HEK293 (cell line): Measurements from ENCODE around the gene ASB10.

Experiments used
- CTCF ChIA-PET: fragments of 350-600 bp; formaldehyde crosslinking; extraction: SDS; loops from one replicate; lab custom pipeline; 2021; ENCODE audit warnings: antibody characterized with exemption; lab: Yijun Ruan, JAX
- POLR2A ChIA-PET: fragments of 300-600 bp; formaldehyde crosslinking; extraction: SDS; loops from one replicate; lab custom pipeline; 2020; ENCODE audit warnings: antibody characterized with exemption, inconsistent platforms; lab: Yijun Ruan, JAX
- H3K27ac ChIP-seq: fragments of 200-500 bp; sonication (Bioruptor generic); 2 replicates; pipeline ENCODE4 v1.5.1; 2014; ENCODE audit warnings: low read depth, low read length, control low read depth, inconsistent platforms; ENCODE audit errors: extremely low read depth
- H3K36me3 ChIP-seq, 2 experiments: fragments of 200-500 bp in 1 of 2; sonication (Bioruptor generic) in 1 of 2; 1 replicate in 1 of 2; 2 replicates in 1 of 2; pipeline ENCODE4 v1.5.1; 2014 to 2017; ENCODE audit warnings: inconsistent platforms in 2 of 2, low read length in 2 of 2; ENCODE audit not compliant: control insufficient read depth in 2 of 2, insufficient read depth in 1 of 2
- H3K4me1 ChIP-seq: fragments of 200-500 bp; sonication (Bioruptor generic); 2 replicates; pipeline ENCODE4 v1.5.1; 2014; ENCODE audit warnings: mild to moderate bottlenecking, low read length, inconsistent platforms; ENCODE audit not compliant: control insufficient read depth, insufficient read depth
- H3K4me3 ChIP-seq: 2 replicates; pipeline ENCODE4 v1.5.1; 2011; ENCODE audit warnings: low read depth, mild to moderate bottlenecking, control low read depth, low read length, moderate library complexity
- H3K9me3 ChIP-seq: fragments of 200-500 bp; sonication (Bioruptor generic); 2 replicates; pipeline ENCODE4 v1.5.1; 2014; ENCODE audit warnings: low read depth, low read length, inconsistent platforms; ENCODE audit not compliant: control insufficient read depth, insufficient read depth
- BCL11B ChIP-seq: fragments of 450-650 bp; formaldehyde crosslinking; IDR thresholded peaks from 2 replicates; pipeline ENCODE4 v1.5.1; 2016; ENCODE audit warnings: low read depth, missing biosample characterization, missing genetic modification characterization
- CTCF ChIP-seq: fragments of 450-650 bp; formaldehyde crosslinking; IDR thresholded peaks from 2 replicates; pipeline ENCODE4 v1.5.1; 2016; ENCODE audit warnings: missing biosample characterization, missing genetic modification characterization
- SCRT1 ChIP-seq: fragments of 450-650 bp; formaldehyde crosslinking; IDR thresholded peaks from 2 replicates; pipeline ENCODE4 v1.5.1; 2016; ENCODE audit warnings: missing biosample characterization, missing genetic modification characterization, borderline replicate concordance
- SP7 ChIP-seq: fragments of 450-650 bp; formaldehyde crosslinking; IDR thresholded peaks from 2 replicates; pipeline ENCODE4 v1.5.1; 2016; ENCODE audit warnings: missing biosample characterization, missing genetic modification characterization
- ZEB2 ChIP-seq: fragments of 450-650 bp; formaldehyde crosslinking; IDR thresholded peaks from 2 replicates; pipeline ENCODE4 v1.5.1; 2016; ENCODE audit warnings: missing biosample characterization, missing genetic modification characterization
- ZNF146 ChIP-seq: fragments of 450-650 bp; formaldehyde crosslinking; IDR thresholded peaks from 2 replicates; pipeline ENCODE4 v1.5.1; 2016; ENCODE audit warnings: missing biosample characterization, missing genetic modification characterization
- ZNF26 ChIP-seq: fragments of 450-650 bp; formaldehyde crosslinking; IDR thresholded peaks from 2 replicates; pipeline ENCODE4 v1.5.1; 2016; ENCODE audit warnings: missing biosample characterization, missing genetic modification characterization
- ZNF274 ChIP-seq, 2 experiments: fragments of 200-500 bp in 1 of 2; fragments of 450-650 bp in 1 of 2; sonication (Bioruptor generic) in 1 of 2; formaldehyde crosslinking in 1 of 2; IDR thresholded peaks; 2 replicates each; pipeline versions ENCODE4 v1.5.1 to v1.6.1; 2014 to 2016; ENCODE audit warnings: borderline replicate concordance in 1 of 2, inconsistent platforms in 1 of 2, low read length in 1 of 2, missing biosample characterization in 1 of 2, missing genetic modification characterization in 1 of 2
- ZNF280D ChIP-seq: fragments of 450-650 bp; formaldehyde crosslinking; IDR thresholded peaks from 2 replicates; pipeline ENCODE4 v1.5.1; 2016; ENCODE audit warnings: missing biosample characterization, missing genetic modification characterization
- ZNF510 ChIP-seq: fragments of 450-650 bp; formaldehyde crosslinking; IDR thresholded peaks from 2 replicates; pipeline ENCODE4 v1.5.1; 2018; ENCODE audit warnings: mild to moderate bottlenecking, missing genetic modification characterization, missing biosample characterization; ENCODE audit not compliant: insufficient replicate concordance
- ZNF549 ChIP-seq: fragments of 450-650 bp; IDR thresholded peaks from 2 replicates; pipeline ENCODE4 v1.5.1; 2018; ENCODE audit warnings: missing biosample characterization, missing genetic modification characterization, mild to moderate bottlenecking, inconsistent platforms, moderate library complexity
- ZNF585B ChIP-seq: fragments of 450-650 bp; formaldehyde crosslinking; IDR thresholded peaks from 2 replicates; pipeline ENCODE4 v1.5.1; 2016; ENCODE audit warnings: missing biosample characterization, missing genetic modification characterization
- ZNF623 ChIP-seq: fragments of 450-650 bp; formaldehyde crosslinking; IDR thresholded peaks from 2 replicates; pipeline ENCODE4 v1.5.1; 2016; ENCODE audit warnings: missing biosample characterization, missing genetic modification characterization
- ZNF645 ChIP-seq: fragments of 450-650 bp; formaldehyde crosslinking; IDR thresholded peaks from 2 replicates; pipeline ENCODE4; 2016; ENCODE audit warnings: missing biosample characterization, missing genetic modification characterization
- ZNF670 ChIP-seq: fragments of 450-650 bp; formaldehyde crosslinking; IDR thresholded peaks from 2 replicates; pipeline ENCODE4 v1.5.1; 2016; ENCODE audit warnings: missing biosample characterization, missing genetic modification characterization, low read depth
- ZNF701 ChIP-seq: fragments of 450-650 bp; formaldehyde crosslinking; IDR thresholded peaks from 2 replicates; pipeline ENCODE4 v1.5.1; 2016; ENCODE audit warnings: missing biosample characterization, missing genetic modification characterization
- ZNF747 ChIP-seq: fragments of 450-650 bp; formaldehyde crosslinking; IDR thresholded peaks from 2 replicates; pipeline ENCODE4 v1.5.1; 2016; ENCODE audit warnings: missing biosample characterization, missing genetic modification characterization
- ZNF792 ChIP-seq: fragments of 450-650 bp; formaldehyde crosslinking; IDR thresholded peaks from 2 replicates; pipeline ENCODE4 v1.5.1; 2016; ENCODE audit warnings: missing biosample characterization, missing genetic modification characterization
- TF ChIP-seq, protein P1 (sequence below): fragments of 450-650 bp; formaldehyde crosslinking; IDR thresholded peaks from 2 replicates; pipeline ENCODE4 v1.5.1; 2016; ENCODE audit warnings: missing biosample characterization, missing genetic modification characterization

ASB10 gene

GRCh38 chr7:151135525-151135845, 51.6 kb downstream of the ASB10 start:
- Histone ChIP-seq H3K36me3 (peaks cover 0 to 100% of the 10 kb centered on the region in 2 experiments; a peak in 1 of 3 replicates), H3K4me1 (no peaks in the 10 kb centered on the region), H3K9me3 (no peaks in the 10 kb centered on the region)
- ChIA-PET POLR2A (no interaction called here), CTCF (no interaction called here)
- TF ChIP-seq ZNF701 (no peak), ZEB2 (tag by site-specific recombination) (no peak), ZNF510 (tag by site-specific recombination) (no peak), SCRT1 (tag by site-specific recombination) (no peak), ZNF549 (tag by site-specific recombination) (no peak), BCL11B (no peak)
- TF ChIP-seq, all 188 proteins: peak for 0
- Histone ChIP-seq H3K27ac (no peak overlapping the region), H3K4me3 (no peak overlapping the region)

DNA sequence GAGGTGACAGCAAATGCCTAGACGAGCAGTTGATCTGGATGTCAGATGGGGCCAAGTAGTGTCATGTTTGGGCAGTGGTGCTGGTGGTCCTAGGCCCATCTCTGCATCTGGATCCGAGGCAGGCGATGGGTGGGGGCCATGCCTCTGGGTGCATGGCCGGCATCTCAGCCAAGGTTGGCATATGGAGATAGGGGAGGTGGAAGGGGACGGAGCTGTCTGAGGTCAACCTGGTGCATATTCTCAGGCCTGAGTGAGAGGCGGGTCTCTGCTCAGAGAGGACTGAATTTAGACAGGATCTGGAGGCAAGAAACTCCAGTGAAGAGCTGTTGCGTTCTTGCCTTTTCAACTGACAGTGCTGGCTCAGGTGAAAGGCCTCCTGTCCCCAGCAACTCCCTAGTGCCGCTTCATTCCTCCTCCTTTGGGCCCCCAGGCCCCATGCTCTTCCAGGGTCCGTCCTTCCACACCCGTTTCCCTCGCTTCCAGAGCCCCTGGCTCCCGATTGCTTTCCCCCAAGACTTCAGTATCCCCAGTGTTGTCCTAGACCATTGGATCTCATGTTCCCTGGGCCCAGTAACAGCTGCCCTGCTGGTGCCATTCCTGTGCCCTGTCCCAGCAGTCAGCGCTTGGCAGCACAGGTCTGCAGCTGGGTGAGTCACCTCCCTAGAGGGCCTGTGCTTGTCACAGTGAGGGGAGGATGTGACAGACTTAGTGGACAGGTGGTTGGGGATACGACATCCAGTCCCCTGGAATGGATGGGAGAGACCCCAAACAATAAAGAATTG, 52.1 kb downstream of the ASB10 start:
- POLR2A ChIA-PET: no interaction called here
- Histone ChIP-seq H3K36me3 (peaks cover 0 to 100% of the 10 kb centered on the region in 2 experiments; a peak in 1 of 3 replicates), H3K4me1 (no peaks in the 10 kb centered on the region)

DNA sequence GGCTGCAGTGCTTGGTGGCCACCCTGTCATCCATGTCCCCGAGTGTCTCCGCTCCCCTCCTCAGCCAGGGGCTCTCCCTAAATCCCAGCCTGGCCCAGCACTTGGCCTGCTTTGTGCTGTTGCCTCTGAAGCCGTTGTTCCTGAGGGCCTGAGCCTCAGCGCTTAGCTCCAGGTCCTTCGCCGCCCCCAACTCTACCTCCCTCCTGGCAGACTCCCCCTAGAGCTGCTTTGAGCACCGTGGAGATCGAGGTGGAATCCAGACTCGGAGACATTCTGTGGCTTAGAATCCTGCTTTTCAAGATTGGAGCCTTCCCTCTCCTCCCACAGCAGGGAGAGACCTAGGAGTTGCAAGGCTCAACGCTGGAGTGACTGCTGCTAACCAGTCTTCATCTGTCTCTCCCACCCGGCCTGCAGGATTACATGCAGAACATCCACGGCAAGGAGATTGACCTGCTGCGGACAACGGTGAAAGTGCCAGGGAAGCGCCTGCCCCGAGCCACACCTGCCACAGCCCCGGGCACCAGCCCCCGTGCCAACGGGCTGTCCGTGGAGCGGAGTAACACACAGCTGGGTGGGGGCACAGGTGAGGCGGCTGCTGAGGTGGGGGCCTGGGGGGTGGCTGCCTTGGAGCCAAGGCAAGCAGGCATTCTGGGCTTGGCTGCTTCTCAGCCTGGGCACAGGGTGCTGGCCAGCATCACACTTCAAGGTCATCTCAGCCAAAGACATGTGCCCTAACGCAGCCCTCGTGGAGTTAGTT, 52.9 kb downstream of the ASB10 start:
- Histone ChIP-seq H3K9me3 (no peaks in the 10 kb centered on the region), H3K36me3 (peaks cover 0 to 100% of the 10 kb centered on the region in 2 experiments; a peak in 1 of 3 replicates), H3K27ac (no peak overlapping the region), H3K4me3 (no peak overlapping the region), H3K4me1 (no peaks in the 10 kb centered on the region)
- CTCF ChIA-PET: interaction anchor here (0.6 kb wide), 1 partner anchor 10 kb away, joined by 5 read pairs; no protein-coding TSS in a partner anchor
- POLR2A ChIA-PET: no interaction called here
- TF ChIP-seq, protein P1, sequence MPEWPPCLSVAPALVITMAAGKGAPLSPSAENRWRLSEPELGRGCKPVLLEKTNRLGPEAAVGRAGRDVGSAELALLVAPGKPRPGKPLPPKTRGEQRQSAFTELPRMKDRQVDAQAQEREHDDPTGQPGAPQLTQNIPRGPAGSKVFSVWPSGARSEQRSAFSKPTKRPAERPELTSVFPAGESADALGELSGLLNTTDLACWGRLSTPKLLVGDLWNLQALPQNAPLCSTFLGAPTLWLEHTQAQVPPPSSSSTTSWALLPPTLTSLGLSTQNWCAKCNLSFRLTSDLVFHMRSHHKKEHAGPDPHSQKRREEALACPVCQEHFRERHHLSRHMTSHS (tag by site-specific recombination): no peak
- TF ChIP-seq ZNF280D (no peak), ZNF670 (tag by site-specific recombination) (no peak), ZNF274 (IDR thresholded peaks at IDR 0.05; ENCODE audit: low read length) (no peak), ZNF274 (tag by site-specific recombination; IDR thresholded peaks at IDR 0.05; ENCODE audit: borderline replicate concordance) (no peak), ZNF26 (tag by site-specific recombination) (no peak), ZNF585B (tag by site-specific recombination) (no peak), SP7 (tag by site-specific recombination) (no peak), ZNF623 (tag by site-specific recombination) (no peak), ZNF146 (tag by site-specific recombination) (no peak), ZNF645 (tag by site-specific recombination) (no peak)

More for the DNA sequence above, 52.1 kb downstream of the ASB10 start:
- Histone ChIP-seq H3K27ac (no peak overlapping the region), H3K9me3 (no peaks in the 10 kb centered on the region)
- no peak for TF ChIP-seq ZNF792 (tag by site-specific recombination)
- no peak for TF ChIP-seq ZNF747 (tag by site-specific recombination)
- TF ChIP-seq CTCF (tag by site-specific recombination): no peak
- TF ChIP-seq, all 188 proteins: peak for 0
- CTCF ChIA-PET: no interaction called here
- H3K4me3 ChIP-seq: no peak overlapping the region
